Neural crest cell (in vitro differentiated cells): Measurements from ENCODE around the gene PEX11A. TPM values are rescaled to one million over a fixed set of nuclear protein-coding genes. Genes with fewer than 3 reads are reported as not detected.

Experiments
- DNase-seq: peaks from one replicate; pipeline ENCODE4 v3.0.0; 2021; ENCODE audit warnings: low read depth, mixed read lengths, low spot score
- H3K27ac Mint-ChIP-seq: one replicate; pipeline ENCODE4 v1.8.0; 2021; ENCODE audit warnings: mild to moderate bottlenecking, mixed read lengths; ENCODE audit not compliant: unreplicated experiment
- H3K27me3 Mint-ChIP-seq: 2 replicates; pipeline ENCODE4 v1.8.0; 2021; ENCODE audit warnings: low read depth, mild to moderate bottlenecking, mixed read lengths
- H3K36me3 Mint-ChIP-seq: 2 replicates; pipeline ENCODE4 v1.8.0; 2021; ENCODE audit warnings: low read depth, mild to moderate bottlenecking, mixed read lengths
- H3K4me1 Mint-ChIP-seq: 2 replicates; pipeline ENCODE4 v1.8.0; 2021; ENCODE audit warnings: mixed read lengths
- H3K4me3 Mint-ChIP-seq: one replicate; pipeline ENCODE4 v1.8.0; 2021; ENCODE audit warnings: mild to moderate bottlenecking, mixed read lengths
- H3K9me3 Mint-ChIP-seq: 2 replicates; pipeline ENCODE4 v1.8.0; 2021; ENCODE audit warnings: mixed read lengths
- total RNA-seq: library from RNA; stranded (reverse); gene quantifications from 2 replicates; pipeline ENCODE4 v1.2.1, GENCODE V29; 2021
- TF ChIP-seq, protein P1 (sequence below): fragments of 200-600 bp; sonication (generic); conservative IDR thresholded peaks from 2 replicates; pipeline ENCODE4 v1.5.0; 2021; ENCODE audit warnings: antibody characterized with exemption, mild to moderate bottlenecking

Gene PEX11A
- total RNA-seq, 1 donor from 2014 or later: 7.9 TPM

DNA sequence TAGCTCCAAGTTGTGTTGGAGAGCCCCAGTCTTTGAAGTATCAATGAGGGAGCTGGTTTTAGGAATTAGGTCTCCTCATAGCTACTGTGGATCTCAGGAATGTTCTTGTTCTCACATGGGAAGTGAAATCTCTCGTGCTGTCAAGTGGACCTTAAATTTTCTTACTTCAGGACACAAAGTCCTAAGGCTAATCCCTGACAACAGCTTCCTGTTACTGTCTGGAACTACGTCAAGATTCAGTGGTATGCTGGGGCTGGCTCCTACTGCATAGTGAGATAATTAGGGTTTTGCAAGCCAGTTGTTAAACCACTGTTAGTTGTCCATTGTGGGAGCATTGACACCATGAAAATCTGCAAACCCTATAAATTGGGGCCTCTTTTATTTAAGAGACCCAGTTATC is 37.7 kb upstream of the PEX11A start:
- H3K36me3 Mint-ChIP-seq: no peaks in the 10 kb centered on the region
- no peak overlapping the region for H3K4me3 Mint-ChIP-seq
- H3K9me3 Mint-ChIP-seq: peaks cover 4% of the 10 kb centered on the region
- DNase-seq: no peak
- H3K27me3 Mint-ChIP-seq: peaks cover 19% of the 10 kb centered on the region
- no peak overlapping the region for H3K27ac Mint-ChIP-seq
- TF ChIP-seq, protein P1, sequence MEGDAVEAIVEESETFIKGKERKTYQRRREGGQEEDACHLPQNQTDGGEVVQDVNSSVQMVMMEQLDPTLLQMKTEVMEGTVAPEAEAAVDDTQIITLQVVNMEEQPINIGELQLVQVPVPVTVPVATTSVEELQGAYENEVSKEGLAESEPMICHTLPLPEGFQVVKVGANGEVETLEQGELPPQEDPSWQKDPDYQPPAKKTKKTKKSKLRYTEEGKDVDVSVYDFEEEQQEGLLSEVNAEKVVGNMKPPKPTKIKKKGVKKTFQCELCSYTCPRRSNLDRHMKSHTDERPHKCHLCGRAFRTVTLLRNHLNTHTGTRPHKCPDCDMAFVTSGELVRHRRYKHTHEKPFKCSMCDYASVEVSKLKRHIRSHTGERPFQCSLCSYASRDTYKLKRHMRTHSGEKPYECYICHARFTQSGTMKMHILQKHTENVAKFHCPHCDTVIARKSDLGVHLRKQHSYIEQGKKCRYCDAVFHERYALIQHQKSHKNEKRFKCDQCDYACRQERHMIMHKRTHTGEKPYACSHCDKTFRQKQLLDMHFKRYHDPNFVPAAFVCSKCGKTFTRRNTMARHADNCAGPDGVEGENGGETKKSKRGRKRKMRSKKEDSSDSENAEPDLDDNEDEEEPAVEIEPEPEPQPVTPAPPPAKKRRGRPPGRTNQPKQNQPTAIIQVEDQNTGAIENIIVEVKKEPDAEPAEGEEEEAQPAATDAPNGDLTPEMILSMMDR: no peak
- H3K4me1 Mint-ChIP-seq: no peaks in the 10 kb centered on the region

DNA sequence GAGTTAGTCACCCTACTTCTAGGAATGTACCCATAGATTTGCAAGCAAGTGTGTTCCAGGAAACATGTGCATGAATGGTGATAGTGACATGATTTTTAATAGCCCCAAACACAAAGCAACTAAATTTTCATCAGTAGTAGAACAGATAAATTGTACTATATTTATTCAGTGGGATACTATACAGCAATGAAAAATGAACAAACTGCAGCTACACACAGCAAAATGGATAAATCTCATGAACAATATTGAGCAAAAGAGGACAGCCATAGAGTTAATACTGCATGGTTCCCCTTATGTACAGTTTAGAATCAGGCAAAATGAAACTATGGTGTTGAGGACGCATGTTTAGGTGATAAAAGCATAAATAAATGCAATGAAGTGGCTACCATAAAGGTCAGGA is 34.5 kb upstream of the PEX11A start:
- H3K9me3 Mint-ChIP-seq: peaks cover 4% of the 10 kb centered on the region
- H3K27me3 Mint-ChIP-seq: peaks cover 14% of the 10 kb centered on the region
- no peak overlapping the region for H3K27ac Mint-ChIP-seq
- no peak for DNase-seq
- H3K4me3 Mint-ChIP-seq: no peak overlapping the region
- TF ChIP-seq, protein P1: no peak
- H3K36me3 Mint-ChIP-seq: no peaks in the 10 kb centered on the region
- H3K4me1 Mint-ChIP-seq: no peaks in the 10 kb centered on the region

DNA sequence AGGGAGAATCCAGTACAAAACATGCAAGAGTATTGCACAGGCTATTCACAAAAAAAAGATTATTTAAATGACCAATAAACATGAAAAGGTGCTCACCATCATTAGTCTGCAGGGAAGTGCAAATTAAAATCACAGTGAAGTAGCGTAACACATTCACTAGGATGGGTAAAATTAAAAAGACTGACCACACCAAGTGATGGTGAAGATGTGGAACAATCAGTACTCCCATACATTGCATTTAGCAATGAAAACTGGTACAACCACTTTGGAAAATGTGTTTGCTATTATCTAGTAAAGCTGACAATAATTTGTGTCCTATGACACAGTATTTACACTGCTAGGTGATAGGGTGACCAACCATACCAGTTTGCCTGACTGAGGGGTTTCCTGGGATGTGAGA is 34.1 kb upstream of the PEX11A start:
- Mint-ChIP-seq H3K36me3 (no peaks in the 10 kb centered on the region), H3K4me3 (no peak overlapping the region), H3K27me3 (peaks cover 14% of the 10 kb centered on the region), H3K27ac (no peak overlapping the region), H3K9me3 (peaks cover 4% of the 10 kb centered on the region), H3K4me1 (no peaks in the 10 kb centered on the region)
- TF ChIP-seq, protein P1: no peak
- DNase-seq: no peak

DNA sequence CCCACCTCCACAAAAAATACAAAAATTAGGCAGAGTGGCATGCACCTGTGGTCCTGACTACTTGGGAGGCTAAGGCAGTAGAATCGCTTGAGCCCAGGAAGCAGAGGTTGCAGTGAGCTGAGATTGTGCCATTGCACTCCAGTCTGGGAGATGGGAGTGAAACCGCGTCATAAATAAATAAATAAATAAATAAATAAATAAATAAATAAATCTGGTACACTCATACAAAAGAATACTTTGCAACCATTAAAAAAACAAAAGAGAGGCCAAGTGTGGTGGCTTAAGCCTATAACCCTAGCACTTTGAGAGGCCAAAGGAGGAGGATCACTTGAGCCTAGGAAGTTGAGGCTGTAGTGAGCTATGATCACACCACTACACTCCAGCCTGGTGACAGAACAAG is 32.5 kb upstream of the PEX11A start:
- H3K4me1 Mint-ChIP-seq: no peaks in the 10 kb centered on the region
- H3K9me3 Mint-ChIP-seq: peaks cover 4% of the 10 kb centered on the region
- H3K27me3 Mint-ChIP-seq: peaks cover 14% of the 10 kb centered on the region
- TF ChIP-seq, protein P1: no peak
- DNase-seq: no peak
- no peaks in the 10 kb centered on the region for H3K36me3 Mint-ChIP-seq
- no peak overlapping the region for H3K27ac Mint-ChIP-seq
- H3K4me3 Mint-ChIP-seq: no peak overlapping the region

DNA sequence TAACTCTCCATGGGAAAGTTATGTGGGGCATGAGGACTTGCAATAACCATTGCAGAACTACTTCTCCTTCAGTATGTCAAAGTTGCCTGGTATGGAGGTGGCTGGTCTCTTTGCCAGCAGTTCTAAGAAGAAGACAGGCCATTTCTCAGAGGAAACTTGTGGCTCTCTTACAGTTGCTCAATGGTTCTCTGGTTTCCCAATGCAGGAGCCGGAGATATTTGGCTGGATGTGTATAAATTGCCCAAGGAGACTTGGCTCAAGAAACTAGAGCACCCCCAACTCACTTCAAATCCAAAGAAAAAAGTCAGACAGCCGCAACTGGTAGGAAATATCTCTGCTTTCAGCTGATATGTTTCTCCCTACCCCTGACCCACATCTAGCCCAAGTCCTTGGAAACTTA is 24.2 kb upstream of the PEX11A start:
- H3K4me3 Mint-ChIP-seq: no peak overlapping the region

More for the DNA sequence above, 24.2 kb upstream of the PEX11A start:
- TF ChIP-seq, protein P1: no peak
- peaks cover 6% of the 10 kb centered on the region for H3K27me3 Mint-ChIP-seq
- no peak for DNase-seq
- H3K27ac Mint-ChIP-seq: no peak overlapping the region
- no peaks in the 10 kb centered on the region for H3K36me3 Mint-ChIP-seq
- no peaks in the 10 kb centered on the region for H3K9me3 Mint-ChIP-seq
- H3K4me1 Mint-ChIP-seq: no peaks in the 10 kb centered on the region
